HG02642 (cell line): ENCODE measurements around the gene TEX53.
A peak's percentile ranks its signal among the peaks of the same experiment; 100 is the strongest.

Experiments
- ATAC-seq: cut with Tn5 transposase; IDR thresholded peaks from one replicate; pipeline ENCODE4 v1.9.1; 2021; ENCODE audit warnings: mild to moderate bottlenecking; ENCODE audit not compliant: unreplicated experiment, poor library complexity

The TEX53 gene

DNA sequence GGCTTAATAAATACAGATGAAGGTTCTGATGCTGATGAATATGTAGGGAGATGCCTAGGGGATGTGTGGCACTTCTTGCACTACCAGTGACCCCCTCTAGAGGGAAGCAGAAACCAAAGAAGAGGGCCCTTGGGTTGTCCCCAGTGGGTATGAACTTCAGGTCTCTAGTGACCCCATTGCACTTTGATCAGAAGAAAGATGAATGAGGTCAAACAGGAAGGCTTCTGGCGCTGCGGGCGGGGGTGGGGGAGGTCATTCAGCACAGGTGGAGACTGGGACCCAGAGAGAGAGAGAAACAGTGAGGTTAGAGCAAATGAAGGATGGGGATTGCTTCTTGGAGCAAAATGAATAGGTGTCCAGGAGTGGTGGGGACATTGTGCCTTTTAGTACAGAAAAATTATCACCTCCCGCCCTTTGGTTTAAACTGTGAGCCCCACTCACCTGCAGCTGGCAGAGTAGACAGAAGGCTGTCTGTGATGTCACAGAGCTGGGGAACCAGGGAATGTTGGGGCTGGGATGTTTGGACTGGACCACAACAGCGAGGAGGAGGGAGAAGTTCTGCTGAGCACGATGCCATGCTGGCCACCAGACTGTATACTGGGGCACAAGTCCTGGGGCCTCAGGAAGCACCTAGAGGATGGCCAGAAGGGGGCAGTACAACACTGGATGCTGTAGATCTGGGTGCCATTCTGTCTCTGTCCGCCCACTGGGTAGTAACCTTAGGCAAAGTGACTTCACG, 24.2 kb upstream of the TEX53 start, which contains the start of gene TEX48:
Gene TEX48 (minus strand): TSS at position 599 of the 739 bp plus-strand sequence. CDS start 10,469 bp downstream, outside the sequence.
- ATAC-seq: peak; percentile 79

DNA sequence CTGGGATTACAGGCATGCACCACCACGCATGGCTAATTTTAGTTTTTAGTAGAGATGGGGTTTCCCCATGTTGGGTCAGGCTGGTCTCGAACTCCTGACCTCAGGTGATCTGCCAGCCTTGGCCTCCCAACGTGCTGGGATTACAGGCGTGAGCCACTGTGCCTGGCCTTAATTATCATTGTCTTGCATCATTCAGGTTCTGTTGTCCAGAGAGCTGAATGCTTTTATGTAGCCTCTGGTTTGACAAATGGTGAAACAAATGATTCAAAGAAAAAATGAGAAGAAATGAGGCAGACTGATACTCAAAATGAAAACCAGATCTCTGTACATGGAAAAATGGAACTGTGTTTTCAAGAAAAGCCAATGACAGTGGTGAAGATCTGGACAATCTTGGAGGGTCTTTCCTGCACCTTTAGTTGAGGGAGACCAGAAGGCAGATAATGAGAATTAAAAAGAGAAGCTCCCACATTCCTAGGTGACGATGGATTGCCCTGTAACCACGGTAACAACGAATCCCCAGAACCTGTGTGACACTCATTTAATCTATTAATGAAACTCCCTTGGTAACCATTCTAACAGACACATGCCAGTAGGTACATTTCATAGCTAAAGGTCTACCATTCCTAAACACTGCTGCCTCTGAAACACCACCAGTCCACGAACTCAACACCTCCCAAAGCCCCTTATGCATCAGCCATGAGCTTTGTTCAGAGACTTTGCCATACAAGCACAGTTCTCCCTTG, 22.8 kb upstream of the TEX53 start:
- ATAC-seq: no peak

DNA sequence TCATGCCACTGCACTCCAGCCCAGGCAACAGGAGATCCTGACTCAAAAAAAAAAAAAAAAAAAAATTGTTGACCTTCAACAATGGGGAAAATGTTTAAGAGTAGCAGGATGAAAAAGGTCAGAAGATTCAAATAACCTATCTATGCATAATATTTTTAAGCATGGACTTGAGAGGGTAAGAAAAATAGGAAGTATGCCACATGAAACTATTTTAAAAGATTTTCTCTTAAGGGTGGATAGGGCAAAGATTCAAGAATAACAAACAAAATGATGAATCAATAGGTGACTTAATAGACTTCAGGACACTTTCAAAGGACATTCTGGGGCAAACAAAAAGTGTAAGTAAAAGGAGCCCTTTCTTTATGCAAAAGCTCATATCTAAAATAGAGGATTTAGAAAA, 21.2 kb upstream of the TEX53 start:
- ATAC-seq: no peak

DNA sequence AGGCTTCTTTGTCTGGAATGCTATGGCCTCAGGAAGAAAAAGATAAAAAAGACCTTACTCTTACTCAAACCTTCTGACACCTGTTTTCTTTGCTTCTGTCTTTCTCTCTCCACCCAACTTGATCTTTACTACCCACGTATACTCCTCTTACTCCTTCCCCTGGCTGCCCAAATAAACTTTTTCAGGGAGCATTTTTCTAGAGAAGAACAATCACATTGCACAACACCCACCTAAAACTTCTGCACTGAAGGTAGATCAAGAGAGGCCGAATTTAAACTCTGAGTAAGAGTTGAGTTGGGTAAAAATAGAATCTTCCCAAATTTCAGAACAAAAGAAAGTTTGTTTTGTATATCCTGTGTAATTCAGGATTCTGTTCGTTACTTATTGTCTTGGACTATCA, 20.5 kb upstream of the TEX53 start:
- ATAC-seq: no peak

DNA sequence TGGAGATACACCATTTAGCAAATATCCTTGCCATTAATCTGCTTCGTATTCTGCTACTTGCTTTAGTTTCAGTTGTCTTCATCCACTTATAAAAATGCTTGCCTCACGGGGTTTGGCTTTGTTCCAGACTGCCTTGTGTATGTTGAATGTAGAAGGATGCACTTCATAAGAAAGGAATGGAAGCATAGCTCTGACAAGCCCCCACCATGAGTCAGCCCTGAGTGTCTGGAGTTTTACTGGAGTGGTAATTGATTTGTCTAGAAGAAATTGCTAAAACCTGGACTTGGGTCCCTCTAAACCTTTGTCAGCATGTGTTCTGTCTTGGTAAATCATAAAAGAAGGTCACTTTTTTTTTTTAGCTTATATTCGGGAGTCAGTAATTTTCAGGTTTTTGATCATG, 19.8 kb upstream of the TEX53 start:
- no peak for ATAC-seq

DNA sequence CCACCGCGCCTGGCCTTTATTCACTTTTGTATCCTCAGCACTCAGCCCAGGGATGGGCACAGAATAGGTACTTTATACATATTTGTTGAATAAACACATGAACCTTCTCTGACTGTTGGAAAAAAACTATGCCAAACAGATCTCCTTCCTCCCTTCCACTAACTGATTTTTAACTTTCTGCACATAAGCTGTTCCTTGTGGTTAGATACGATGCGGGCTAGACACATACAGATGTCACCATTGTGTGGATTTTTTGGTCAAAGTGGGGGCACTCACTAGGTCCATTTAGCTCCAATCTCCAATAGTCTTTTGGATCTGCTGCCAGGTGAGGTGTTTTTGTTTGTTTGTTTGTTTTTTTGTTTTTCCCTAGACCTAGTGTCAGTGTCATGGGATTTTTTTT, 19.3 kb upstream of the TEX53 start:
- ATAC-seq: no peak

DNA sequence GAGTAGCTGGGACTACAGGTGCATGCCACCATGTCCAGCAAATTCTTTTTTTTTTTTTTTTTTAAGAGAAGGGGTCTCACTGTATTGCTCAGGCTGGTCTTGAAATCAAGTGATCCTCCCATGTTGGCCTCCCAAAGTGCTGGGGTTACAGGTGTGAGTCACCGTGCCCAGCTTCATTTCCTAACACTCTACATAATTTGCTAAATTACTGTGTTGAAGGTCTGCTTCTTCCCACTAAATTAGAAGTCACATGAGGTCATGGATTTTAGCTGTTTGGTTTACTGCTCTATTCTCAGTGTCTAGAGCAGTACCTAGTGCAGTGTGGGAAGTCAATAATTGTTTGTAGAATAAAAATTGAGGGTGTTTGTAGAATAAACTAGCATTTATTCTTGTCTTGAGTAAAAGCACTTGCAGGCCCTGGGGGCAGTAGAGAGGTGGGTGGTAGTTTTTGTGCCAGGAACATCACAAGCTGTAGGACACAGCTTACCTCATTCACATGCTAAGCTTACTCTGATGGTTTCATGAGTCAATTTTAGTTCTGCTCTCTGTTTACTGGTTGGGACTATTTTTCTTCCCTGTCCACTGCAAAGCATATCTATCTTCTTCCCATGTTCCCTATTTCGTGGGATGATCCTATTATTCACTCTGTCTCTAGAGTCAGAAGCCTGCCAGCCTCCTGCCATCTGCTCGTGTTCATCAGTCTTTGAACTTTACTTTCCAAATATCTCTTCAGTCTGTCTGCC, 17.4 kb upstream of the TEX53 start:
- ATAC-seq: no peak

DNA sequence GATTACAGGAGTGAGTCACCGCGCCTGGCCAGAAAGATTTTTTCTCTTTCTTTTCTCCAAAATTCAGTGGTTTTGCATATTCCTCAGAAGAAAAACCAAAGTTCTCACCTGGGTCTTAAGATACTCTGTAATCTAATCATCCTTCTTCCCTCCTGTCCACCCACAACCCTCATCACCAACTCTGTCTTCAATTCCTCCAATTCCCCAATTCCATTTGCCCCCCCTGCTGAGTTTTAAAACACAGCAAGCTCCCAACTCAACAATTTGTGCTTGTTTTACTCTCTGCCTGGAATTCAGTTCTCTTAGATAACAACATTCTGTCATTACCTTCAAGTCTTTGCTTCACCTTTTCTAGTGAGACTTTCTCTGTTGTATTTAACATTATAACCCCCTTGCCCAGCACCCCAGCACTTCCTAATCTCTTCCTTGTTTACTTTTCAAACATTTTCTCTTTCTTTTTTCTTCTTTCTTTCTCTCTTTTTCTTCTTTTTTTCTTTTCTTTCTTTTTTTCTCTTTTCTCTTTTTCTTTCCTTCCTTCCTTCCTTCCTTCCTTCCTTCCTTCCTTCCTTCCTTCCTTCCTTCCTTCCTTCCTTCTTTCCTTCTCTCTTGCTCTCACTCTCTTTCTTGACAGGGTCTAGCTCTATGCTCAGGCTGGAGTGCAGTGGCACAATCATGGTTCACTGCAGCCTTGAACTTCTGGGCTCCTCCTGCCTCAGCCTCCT, 16.6 kb upstream of the TEX53 start:
- ATAC-seq: no peak

DNA sequence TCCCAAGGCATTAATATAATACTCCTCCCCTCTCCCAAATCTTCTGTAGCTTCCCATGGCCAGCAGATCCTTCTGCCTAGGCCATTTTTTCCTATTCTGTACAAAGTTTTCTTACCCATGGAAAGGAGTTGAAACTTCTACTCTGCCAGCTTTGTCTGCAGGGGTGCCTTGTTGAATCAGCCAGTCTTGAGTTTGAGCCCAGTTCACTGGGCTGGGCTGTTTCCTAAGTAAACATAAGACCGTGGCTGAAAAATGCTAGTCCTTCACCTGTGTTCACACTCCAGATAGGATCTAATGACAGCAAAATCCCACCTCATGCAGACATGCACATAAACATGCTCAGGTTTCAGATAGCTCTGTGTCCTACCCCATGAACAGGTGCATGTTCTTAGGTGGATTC, 14.0 kb upstream of the TEX53 start:
- ATAC-seq: no peak

DNA sequence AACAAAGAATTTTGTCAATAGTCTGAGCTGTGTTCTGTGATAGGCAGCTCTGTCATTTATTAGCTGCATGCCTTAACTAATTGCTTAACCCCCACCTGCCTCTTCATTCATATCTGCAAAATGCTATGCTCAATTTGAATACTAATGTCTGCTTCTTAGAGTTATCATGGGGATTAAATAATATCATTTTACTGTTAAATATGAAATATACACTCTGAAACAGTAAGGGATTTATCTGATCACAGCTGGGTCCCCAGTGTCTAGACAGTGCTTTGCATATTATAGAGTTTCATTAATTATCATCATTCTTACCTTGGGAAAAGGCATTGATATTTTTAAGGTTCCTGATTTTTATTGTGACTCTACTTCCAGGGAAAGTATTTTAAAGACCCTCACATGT, 12.4 kb upstream of the TEX53 start:
- ATAC-seq: no peak

DNA sequence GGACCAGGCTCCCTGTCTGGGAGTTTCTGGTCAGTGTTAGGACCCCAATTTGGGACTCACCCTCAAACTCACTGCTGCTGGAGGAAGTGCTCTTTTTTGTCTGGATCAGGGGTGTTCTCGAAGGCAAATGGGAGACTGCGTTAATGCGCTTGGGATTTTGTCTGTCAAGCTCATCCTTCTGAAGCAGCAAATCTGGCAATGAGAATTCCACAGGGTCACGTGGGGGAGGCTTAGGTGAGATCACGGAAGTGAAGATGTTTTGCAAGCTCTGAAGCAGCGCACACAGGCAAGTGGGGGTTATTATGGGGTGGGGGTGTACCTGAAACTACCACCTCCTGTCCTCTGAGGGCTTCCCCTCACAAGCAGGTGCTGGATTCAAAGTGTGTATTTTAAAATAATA, 10.5 kb upstream of the TEX53 start:
- no peak for ATAC-seq

DNA sequence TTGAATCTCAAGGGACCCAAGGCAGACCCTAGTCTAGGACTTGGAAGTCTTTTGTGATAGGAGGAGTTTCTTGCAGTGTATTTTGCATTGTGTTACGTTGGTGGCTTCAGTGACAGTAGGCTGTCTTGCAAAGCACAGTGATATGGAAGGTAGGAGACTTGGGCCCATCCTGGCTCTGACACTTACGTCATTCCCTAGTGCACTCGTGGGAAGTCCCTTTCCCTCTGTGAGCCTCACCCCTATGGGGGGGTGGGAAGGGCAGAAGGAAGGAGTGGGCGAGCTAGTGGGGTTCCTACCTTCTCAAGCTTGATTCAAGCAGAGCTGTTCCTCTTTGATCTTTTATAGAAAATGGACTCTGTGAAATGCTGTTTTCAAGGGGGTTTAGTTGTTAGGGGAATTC, 9.2 kb upstream of the TEX53 start:
- ATAC-seq: no peak

DNA sequence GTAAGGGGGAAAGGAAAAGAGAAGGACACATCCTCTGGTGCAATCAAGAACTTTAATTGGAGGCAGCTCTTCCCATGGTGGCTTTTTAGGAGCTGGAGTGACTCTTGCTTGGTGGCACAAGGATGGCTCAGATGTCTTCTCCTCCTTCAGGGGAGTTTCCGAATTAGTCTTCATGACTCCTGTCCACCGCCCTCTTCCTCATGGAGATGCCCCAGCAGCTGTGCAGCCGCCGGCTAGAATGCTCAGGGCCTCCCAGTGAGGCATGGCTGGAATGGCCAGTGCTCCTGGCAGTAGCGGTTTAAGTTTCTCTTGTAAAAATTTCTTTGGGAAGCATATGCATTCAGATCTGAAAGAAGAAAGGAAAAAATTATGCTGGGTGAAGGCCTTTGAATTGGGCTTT, 8.8 kb upstream of the TEX53 start:
- no peak for ATAC-seq

DNA sequence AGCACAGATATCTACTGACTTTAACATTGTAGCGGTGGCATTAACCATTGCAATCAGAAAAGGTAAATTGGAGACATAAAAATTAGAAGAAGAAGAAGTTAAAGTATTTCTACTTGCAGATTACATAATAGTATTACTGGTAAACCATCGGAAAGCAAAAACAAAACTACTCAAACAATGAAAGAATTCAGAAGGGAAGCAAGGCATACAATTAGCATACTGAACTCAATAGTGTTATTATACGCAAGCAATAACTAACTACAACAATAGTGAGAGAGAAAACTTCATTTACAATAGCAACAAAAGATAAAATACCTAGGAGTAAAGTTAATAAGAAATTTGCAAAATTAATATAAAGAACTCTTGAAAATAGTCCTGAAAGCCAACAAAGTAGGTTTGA, 6.6 kb upstream of the TEX53 start:
- ATAC-seq: no peak

DNA sequence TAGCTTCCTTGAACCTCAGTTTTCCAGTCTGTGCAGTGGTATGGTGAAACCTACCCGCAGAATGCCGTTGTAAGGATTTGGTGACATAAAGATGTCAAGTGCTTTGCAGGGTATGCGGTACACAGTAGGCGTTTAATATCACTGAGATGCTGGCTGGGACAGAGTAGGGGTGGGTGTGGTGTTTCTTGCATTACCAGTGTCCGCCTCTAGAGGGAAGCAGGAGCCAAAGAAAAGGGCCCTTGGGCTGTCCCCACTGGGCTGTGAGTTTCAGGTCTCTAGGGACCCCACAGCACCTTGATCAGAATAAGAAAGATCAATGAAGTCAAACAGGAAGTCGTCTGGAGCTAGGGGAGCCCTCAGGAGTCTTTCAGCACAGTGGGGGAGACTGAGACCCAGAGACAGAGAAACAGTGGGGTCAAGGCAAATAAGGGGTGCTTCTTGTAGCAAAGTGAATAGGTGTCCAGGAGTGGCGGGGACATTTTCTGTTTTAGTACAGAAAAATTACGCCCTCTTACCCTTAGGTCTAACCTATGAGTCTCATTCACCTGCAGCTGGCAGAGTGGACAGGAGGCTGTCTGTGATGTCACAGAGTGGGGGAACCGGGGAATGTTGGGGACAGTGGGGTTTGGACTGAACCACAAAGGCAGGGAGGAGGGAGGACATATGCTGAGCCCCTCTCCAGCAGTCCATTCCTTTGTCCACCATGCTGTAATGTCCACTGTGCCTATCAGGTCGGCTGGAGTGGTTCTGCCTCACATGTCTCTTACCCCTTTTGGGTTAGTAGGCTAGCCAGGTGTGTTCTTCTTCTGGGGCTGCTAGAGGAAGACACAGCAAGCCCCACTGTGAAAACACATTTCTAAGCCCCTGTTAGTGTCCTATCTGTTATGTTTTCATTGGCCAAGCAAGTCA, 4.7 kb upstream of the TEX53 start:
- ATAC-seq: peak; percentile 86

DNA sequence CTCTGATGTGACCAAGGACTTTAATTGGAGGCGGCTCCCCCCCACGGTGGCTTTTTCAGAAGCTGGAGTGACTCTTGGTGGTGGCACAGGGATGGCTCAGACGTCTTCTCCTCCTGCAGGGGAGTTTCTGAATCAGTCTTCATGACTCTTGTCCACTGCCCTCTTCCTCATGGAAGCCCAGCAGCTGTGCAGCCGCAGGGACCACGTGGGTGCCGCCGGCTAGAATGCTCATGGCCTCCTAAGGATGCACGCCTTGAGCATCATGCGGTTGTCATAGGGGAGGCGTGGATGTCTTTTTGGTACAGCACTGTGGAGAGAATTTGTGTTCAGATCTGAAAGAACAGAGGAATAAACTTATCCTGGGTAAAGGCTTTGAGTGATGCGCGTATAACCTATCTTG, 1.3 kb downstream of the TEX53 start:
- no peak for ATAC-seq

DNA sequence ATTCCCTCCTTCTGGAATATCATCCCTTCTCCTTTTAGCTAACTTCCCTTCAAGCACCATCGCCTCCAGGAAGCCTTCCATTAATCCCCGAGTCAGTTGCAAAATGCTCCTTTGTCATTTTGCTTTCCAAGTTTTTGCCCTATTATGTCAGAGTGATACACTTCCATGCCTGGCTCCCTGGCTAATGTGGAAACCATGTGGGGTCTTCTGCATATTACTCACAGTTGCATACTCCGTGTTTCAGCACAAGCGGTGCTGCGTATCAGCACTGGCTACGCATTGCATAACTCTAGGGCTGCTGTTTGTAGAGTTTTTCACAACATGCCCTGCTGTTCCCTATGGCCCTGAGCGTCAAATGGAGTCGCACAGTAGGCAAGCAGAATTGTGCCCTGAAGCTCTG, 1.9 kb downstream of the TEX53 start:
- ATAC-seq: no peak

DNA sequence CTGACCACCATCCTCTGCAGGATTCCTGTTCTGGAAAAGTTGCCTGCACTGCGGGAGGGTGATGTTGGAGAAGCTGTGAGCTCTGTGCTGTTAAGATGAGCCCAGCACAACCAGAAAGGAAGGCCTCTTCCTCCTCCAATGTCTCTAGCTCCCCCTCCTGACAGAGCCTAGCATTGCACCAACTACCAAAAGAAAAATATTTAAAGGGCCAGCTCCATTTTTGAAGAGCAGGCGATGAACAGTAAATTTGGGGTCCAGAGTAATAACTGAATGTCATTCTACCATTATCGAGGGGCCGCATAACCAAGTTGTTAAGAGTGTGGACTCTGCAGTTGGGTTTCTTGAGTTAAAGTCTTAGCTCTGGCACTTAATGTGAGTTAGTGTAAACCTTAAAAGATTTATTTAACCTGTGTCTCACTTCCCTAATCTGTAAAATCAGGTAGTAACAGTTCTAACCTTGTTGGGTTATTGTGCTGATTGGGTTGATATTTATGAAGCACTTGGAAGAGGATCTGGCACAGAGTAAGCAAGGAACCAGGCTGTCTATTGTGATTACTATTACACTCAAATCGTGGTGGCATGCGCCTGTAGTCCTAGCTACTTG, 3.9 kb downstream of the TEX53 start:
- ATAC-seq: peak; percentile 63
